Activated CD4-positive, alpha-beta T cell treated with anti-CD3 and anti-CD28 coated beads, Interleukin-2, amount 50 U/mL, for 4 hours (primary cell): Measurements from ENCODE around the gene IRAK3.
"Not testable (repeated sequence)": the region's sequence is repeated elsewhere in the genome, so short reads cannot be mapped to it uniquely, and the experiment has no call there.

Source experiments
- DNase-seq, 2 experiments: peaks; one replicate each; pipeline ENCODE4 v3.0.0-alpha.2; 2020

Gene IRAK3

GRCh38 chr12:66217342-66217917, 28.4 kb downstream of the IRAK3 start:
- no peak for DNase-seq

GRCh38 chr12:66228462-66228861, 39.4 kb downstream of the IRAK3 start:
- DNase-seq: no peak

- no peak for DNase-seq
Observed at GRCh38 chr12:66232263-66232662, 43.2 kb downstream of the IRAK3 start.

- DNase-seq: peak; percentile 29 to 41
Observed at GRCh38 chr12:66234037-66234693, 45.2 kb downstream of the IRAK3 start.

GRCh38 chr12:66234773-66235625, 46.0 kb downstream of the IRAK3 start:
- DNase-seq: peak; percentile 6 to 9

GRCh38 chr12:66235626-66236281, 46.7 kb downstream of the IRAK3 start:
- no peak for DNase-seq

- not testable (repeated sequence) for DNase-seq
Observed at GRCh38 chr12:66236282-66236675, 47.3 kb downstream of the IRAK3 start.

GRCh38 chr12:66236969-66237368, 48.0 kb downstream of the IRAK3 start:
- DNase-seq: no peak

- no peak for DNase-seq
Observed at GRCh38 chr12:66237505-66238175, 48.6 kb downstream of the IRAK3 start.

- DNase-seq: no peak
Observed at GRCh38 chr12:66239295-66239694, 50.3 kb downstream of the IRAK3 start.

GRCh38 chr12:66240096-66240820, 51.2 kb downstream of the IRAK3 start:
- no peak for DNase-seq

GRCh38 chr12:66241061-66242043, 52.3 kb downstream of the IRAK3 start:
- no peak for DNase-seq

- no peak for DNase-seq
Observed at GRCh38 chr12:66242311-66242710, 53.3 kb downstream of the IRAK3 start.

GRCh38 chr12:66243911-66244310, 54.9 kb downstream of the IRAK3 start:
- DNase-seq: no peak

- no peak for DNase-seq
Observed at GRCh38 chr12:66244446-66244845, 55.4 kb downstream of the IRAK3 start.

- DNase-seq: no peak
Observed at GRCh38 chr12:66247741-66248140, 58.7 kb downstream of the IRAK3 start.

GRCh38 chr12:66251049-66251448, 62.0 kb downstream of the IRAK3 start:
- DNase-seq: no peak

GRCh38 chr12:66252771-66253170, 63.8 kb downstream of the IRAK3 start:
- no peak for DNase-seq

- no peak for DNase-seq
Observed at GRCh38 chr12:66255737-66256136, 66.7 kb downstream of the IRAK3 start.

- DNase-seq: no peak
Observed at GRCh38 chr12:66258011-66258410, 69.0 kb downstream of the IRAK3 start.

GRCh38 chr12:66262737-66263136, 73.7 kb downstream of the IRAK3 start:
- no peak for DNase-seq
